Endometrial microvascular endothelial cells (primary cell): ENCODE measurements around the gene ARL16. TPM values are rescaled to one million over a fixed set of nuclear protein-coding genes. Genes with fewer than 3 reads are reported as not detected.

Experiments used
- in situ Hi-C: cut with HindIII; loops from 2 replicates; pipeline ENCODE4 v1.10.0; 2017; ENCODE audit warnings: low sequenced_read_pairs, low pct_unique_long_range_greater_than_20kb; ENCODE audit errors: inconsistent ontology term
- total RNA-seq: library from RNA; depleted of rRNA; stranded (reverse); fragments of >200 nt; gene quantifications from one replicate; pipeline ENCODE4 v1.2.3, GENCODE V29; 2015; ENCODE audit errors: inconsistent ontology term

ARL16 gene
- total RNA-seq, 1 donor from 2014 or later, result 30.3 TPM

GRCh38 chr17:81700353-81701287 is 17.0 kb upstream of the ARL16 start:
- in situ Hi-C loops, result no loop called here

- in situ Hi-C loops, result no loop called here
These were observed 13.9 kb upstream of the ARL16 start for GRCh38 chr17:81697261-81698044.

DNA sequence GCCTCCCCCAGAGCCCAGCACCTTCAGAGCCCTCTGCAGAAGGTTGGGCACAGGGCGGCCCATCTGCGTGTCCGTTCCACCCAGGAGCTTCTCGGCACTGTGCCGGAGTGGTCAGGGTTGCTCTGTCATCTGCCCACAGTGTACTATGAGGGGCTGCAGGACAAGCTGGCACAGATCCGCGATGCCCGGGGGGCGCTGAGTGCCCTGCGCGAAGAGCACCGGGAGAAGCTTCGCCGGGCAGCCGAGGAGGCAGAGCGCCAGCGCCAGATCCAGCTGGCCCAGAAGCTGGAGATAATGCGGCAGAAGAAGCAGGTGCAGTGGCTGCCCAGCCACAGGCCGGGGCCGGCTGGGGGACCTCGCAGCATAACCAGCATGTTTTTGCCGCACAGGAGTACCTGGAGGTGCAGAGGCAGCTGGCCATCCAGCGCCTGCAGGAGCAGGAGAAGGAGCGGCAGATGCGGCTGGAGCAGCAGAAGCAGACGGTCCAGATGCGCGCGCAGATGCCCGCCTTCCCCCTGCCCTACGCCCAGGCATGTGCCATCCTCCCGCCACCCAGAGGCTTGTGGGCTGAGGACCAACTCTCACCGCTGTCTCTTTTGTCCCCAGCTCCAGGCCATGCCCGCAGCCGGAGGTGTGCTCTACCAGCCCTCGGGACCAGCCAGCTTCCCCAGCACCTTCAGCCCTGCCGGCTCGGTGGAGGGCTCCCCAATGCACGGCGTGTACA is 12.8 kb upstream of the ARL16 start:
- in situ Hi-C loops, result no loop called here

GRCh38 chr17:81695801-81696200 is 12.2 kb upstream of the ARL16 start:
- in situ Hi-C loops, result no loop called here

DNA sequence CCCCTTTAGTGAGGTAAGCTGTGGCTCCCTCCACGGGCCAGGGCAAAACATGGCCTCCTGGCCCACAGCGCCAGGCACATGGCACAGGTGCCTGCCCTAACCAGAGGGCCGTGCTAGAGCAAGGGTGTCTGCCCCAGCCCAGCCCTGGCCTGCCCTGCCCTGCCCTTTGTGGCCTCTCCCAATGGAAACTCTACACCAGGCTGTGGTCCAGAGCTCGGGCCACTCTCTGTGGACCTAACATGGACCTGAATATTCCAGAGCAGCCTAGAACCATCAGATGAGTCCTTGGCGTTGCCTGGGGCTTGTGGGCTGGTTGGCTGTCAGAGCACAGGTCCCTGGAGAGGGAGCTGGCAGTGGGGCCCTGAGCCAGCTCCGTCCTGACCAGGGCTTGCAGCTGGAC is 11.6 kb upstream of the ARL16 start:
- in situ Hi-C loops, result no loop called here

- in situ Hi-C loops, result no loop called here
These were observed 11.2 kb upstream of the ARL16 start for GRCh38 chr17:81694810-81695209.

GRCh38 chr17:81693509-81694210 is 10.1 kb upstream of the ARL16 start:
- in situ Hi-C loops, result no loop called here

DNA sequence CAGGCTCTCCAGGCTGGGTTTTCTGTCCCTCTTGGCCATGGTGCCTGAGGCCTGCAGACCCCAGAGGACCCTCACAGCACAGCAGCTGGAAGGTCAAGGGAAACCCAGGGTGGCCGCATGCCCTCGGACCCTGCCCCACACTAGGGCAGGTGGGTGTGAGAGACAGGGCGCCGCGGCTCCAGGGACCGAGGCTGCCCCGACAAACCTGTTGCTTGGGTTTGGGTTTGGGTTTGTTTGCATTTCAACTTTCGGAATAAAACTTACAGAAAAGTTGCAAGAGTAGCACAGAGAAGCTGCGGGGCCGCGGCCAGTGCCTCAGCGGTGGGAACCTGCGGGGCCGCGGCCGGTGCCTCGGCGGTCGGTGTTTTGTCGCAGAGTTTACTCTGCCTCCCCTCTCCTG is 8.0 kb upstream of the ARL16 start:
- in situ Hi-C loops, result no loop called here

- in situ Hi-C loops, result no loop called here
These were observed 7.6 kb upstream of the ARL16 start for GRCh38 chr17:81691196-81691595.

- in situ Hi-C loops, result no loop called here
These were observed 7.0 kb upstream of the ARL16 start for GRCh38 chr17:81690549-81690948.

DNA sequence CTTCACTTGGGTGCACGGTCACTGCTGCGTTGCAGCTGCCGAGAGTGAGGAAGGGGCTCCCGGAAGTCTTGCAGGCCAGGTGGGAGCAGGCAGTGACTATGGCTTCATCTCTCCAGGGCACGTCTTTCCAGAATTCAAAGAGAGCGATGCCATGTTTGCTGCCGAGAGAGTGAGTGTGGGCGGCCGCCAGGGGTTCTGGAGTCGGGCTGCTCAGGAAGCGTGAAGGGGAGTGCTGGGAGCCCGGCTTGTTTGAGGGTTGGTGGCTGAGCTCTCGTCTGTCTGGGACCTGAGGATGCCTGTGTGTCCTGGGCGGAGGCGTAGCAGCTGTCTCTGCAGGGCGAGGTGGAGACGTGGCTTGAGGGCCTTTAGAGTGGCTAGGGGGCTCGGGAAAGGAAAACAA is 6.5 kb upstream of the ARL16 start:
- in situ Hi-C loops, result no loop called here

GRCh38 chr17:81688616-81689015 is 5.0 kb upstream of the ARL16 start:
- in situ Hi-C loops, result no loop called here

DNA sequence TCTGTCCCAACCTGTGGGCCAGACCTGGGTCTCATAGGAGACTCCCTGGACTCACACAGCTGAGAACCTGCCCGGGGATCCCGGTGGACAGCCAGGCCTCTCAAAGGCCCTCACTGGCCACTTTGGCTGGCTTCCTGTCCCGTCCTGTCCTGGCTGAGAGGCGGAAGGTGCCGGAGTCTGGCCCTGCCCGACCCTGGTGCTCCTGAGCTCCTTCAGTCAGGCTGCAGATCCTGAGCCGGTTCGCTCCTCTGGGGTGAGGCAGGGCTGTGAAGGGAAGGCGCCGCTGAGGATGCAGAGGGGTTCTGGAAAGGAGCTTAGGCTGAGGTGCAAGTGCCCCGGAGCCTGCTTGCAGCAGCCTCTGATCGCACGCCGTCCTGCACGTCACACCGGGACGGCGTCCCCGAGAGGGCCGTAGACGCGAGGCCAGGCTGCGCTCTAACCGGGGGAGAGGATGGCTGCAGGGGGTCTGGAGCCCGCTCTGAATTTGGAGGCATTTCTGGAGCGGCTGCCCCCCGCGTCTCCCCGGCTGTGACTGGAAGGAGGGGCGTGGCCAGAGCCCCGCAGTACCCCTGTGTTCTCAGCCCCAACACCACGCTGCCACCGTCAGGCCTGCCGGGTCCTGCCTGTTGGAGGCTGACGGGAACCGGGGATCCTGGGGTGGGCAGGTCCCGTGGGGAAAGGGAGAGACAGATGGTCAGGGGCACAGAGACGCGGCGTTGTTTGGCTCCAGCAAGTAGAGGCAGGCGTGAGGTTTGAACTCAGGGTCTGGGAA is 4.4 kb upstream of the ARL16 start:
- in situ Hi-C loops, result no loop called here

GRCh38 chr17:81686614-81687013 is 3.0 kb upstream of the ARL16 start:
- in situ Hi-C loops, result no loop called here

DNA sequence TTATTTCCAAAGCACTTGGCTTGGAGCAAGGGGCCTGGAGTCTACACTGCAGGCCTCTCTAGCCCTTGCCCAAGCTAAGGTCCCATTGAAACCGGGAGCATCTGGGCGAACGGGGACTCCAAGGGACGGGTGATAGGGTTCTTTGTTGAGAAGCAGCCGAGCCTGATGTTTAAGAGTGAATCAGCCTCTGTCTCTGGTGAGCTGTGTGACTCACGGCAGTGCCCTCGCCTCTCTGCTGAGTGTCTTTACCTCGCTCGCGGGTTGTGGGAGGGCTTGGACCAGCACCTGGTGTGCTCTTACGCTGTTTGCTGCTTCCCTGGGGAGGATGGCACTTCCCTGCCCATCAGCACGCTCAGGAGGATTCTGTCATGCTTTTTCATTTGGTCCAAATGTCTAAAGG is 1.5 kb upstream of the ARL16 start:
- in situ Hi-C loops, result no loop called here

DNA sequence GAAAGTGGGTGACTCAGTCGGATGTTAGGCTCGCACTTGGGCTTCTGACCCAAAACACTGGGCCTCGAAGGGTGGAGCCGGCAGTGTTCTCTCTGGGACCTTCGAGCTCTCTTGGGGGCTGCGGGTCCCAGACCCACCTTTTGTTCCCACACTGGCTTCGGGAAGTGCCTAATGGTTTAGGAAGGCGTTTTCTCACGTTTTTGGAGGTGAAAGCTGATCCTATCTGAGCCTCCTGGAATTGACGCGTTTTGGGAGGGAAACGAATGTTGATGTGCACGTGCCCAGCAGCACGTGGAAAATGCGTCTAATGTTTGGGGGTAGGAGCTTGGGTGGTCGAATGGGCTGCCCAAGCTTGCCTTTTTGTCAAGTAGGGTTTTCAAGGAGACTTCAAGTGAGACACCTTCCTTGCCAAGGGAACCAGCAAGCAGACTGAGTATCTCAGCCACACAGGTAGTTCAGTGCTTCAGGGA is 880 bp upstream of the ARL16 start:
- in situ Hi-C loops, result no loop called here

DNA sequence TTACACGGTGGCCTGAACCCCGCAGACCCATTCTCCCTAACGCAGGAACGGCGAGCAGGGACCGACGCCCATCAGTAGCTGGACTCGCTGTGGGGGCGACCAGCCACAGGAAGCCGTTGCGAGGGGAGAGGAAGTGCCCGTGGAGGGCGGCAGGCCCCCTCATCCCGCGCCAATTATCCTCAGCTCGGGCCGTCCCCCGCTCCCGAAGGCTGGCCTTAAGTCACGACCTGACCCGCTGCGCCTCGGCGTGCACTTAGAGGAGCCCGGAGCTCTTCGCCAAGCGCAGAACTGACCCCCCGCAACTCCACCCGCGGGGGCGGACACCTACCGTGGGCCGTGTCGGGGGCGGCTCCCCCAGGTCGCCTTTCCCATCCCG is 401 bp downstream of the ARL16 start:
- in situ Hi-C loops, result no loop called here

- in situ Hi-C loops, result no loop called here
These were observed 911 bp downstream of the ARL16 start for GRCh38 chr17:81682565-81683207.
